ENCODE results near the gene SPINK2.

DNA sequence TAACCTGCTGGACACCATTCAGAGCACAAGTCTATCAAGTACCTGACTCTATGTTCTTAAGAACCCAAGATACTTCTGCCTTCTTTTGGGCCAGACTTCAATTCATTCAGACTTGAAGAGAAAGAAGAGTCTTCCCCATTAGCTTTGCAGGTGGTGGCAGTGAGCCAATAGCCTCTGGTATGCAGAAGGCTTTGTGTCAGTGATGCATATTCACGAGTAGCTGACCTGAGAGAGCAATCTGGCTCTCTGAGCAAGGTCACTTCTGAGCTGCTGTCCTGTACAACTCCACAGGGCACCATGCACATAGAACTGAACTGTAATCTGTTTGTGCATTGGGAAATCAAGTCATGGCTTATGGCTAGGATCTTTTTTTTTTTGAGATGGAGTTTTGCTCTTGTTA lies 39.9 kb upstream of the SPINK2 start:
- TF ChIP-seq POLR2A (IDR thresholded peaks at IDR 0.05; ENCODE audit: low read length) = no peak
- TF ChIP-seq GATA1 (IDR thresholded peaks at IDR 0.05; ENCODE audit: low read depth, low read length) = no peak

Measured in erythroblast (primary cell).